ENCODE results near the gene MAST2.
"Not testable (repeated sequence)": the region's sequence is repeated elsewhere in the genome, so short reads cannot be mapped to it uniquely, and the experiment has no call there.

Gene MAST2

DNA sequence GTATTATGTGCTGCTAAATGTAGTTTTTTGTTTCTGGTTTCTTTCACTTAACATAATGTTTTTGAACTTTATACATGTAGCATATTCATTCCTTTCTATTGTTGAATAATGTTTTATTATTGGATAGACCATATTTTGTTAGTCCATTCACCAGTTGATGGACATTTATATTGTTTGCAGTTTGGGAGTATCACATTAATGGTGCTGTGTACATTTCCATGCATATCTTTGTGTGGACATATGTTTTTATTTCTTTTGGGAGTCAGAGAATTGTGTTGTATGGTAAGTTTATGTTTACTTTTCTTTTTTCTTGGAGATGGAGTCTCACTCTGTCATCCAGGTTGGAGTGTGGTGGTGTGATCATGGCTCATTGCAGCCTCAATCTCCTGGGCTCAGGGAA lies 134.6 kb downstream of the MAST2 start:
- no peak for DNase-seq (ENCODE audit: low spot score)

DNA sequence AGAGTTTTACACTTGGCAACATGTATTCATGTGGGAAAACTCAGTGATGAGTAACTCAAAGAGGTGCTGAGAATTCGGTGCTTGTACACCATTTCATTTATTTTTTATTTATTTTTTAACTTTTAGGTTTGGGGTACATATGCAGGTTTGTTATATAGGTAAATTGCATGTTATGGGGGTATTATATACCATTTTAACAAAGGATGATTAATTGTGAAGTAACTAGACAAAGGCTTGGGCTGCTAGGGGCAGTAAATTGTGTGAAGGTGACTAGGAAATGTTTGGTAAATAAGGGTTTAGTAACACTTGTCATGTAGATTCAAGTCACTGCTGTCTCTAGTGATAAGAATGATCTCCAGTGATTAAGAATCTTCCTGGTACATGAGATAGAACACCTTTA lies 139.0 kb downstream of the MAST2 start:
- DNase-seq (ENCODE audit: low spot score) = no peak

DNA sequence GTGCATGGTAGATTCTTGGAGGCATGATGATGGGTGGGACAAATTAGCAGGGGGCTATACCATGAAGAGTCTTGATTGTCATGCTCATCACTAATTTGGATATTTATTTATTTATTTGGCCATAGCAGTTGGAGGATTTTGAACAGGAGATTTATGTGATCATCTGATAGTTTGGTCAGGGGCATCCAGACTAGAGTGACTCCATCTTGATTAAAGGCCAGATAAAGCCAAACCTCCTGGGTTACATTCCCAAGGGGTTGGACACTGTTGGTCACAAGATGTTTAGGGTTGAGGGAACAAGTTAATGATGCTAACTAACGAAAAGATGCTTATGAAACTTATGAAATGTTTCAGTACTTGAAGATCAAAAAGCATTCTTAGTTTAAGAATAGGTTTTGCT lies 139.8 kb downstream of the MAST2 start:
- DNase-seq (ENCODE audit: low spot score) = no peak

DNA sequence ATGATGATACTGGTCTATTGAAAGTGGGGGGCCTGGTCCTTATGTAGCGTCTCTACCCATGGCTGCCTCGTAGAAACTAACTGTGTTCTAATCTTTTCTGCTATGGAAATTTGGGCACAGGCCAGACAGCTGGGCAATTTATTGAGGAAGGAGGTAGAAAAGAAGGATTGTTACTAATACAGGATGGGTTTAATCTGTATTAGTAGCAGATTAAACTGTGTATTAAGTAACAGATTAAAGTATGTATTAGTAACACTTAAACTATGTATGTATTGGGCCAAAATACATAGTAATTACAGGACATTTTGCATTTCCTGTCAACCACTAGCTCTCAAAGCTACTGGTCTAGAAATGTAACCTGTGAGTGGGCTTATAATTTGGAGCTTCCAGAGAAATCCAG lies 142.0 kb downstream of the MAST2 start:
- no peak for DNase-seq (ENCODE audit: low spot score)

DNA sequence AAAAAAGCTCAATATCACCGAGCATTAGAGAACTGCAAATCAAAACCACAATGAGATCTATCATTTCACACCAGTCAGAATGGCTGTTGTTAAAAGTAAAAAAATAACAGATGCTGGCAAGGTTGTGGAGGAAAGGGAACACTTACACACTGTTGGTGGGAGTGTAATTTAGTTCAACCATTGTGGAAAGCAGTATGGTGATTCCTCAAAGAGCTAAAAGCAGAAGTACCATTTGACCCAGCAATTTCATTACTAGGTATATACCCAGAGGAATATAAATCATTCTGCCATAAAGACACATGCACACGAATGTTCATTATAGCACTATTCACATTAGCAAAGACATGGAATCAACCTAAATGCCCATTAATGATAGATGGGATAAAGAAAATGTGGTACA lies 146.1 kb downstream of the MAST2 start:
- DNase-seq (ENCODE audit: low spot score) = not testable (repeated sequence)

DNA sequence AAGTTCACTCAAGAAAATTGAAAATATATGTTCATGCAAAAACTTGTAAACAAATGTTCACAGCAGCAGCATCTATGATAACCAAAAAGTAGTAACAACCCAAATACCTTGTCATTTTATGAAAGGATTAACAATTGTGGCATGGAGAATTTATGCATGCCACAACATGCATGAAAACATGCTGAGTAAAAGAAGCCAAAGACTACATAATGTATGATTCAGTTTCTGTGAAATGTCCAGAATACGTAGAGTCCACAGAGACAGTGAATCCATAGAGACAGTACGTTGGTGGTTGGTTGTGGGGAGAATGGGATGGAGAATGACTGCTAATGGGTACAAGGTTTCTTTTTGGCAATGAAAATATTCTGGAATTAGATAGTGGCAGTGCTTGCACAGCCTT lies 148.7 kb downstream of the MAST2 start:
- DNase-seq (ENCODE audit: low spot score) = no peak

DNA sequence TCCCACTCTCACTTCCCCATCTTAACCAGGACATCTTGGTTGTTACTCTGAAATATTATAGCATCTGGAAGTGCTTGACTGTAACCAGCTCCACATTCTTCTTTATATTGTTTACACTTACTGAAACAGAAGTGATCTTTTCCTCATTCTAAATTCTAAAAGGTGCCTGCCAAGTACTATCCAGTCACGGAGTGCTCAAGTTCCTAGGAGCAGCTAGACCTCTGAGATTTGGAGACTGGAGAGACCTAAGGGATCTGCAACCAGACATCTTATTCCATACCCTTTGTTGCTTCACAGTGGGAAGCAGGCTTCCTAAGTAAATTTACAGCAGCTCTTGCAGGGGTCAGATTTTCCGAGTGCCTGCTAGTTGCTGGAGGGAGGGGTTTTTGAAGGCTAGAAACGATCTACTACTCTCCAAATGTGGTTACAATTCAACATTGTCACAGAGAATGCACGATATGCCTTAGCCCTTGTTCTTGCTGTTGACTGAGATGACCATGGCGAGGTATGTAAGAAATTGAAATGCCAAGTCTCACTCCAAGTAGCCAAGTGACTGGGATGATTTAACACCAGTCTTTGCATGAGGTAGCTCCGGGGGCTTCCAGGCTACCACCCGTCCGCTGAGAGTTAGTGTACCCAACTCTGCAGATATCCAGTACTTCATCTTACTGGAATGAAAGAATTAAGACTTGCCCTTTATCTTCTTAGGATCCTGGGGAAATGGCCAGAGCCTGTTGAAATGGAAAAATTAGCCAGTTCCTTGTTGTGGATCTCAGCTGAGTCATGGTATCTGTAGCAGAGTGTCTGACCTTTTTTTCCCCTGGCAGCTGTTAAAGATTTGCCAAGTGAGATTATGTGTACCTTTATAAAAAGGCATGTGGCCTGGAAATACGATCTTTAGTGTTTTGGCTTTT lies 150.8 kb downstream of the MAST2 start:
- DNase-seq (ENCODE audit: low spot score) = peak; percentile 13

DNA sequence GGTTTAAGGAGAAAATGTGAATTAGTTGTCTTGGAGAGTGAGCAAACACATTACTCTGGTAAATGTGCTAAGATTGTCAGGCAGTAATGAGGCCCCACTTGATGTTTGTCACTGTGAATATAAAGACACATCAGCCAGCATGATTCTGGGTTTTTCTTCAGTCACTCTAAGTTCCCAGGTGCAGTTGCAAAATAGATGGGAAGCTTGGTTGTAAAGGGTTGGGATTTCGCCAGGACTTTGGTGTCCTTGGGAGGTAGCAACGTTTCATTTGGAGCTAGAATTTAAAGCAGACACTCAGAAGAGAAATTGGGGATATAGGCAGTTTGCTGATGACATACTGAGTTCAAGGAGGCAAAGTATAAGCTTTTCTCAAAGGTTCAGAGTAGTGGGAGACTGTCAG lies 154.3 kb downstream of the MAST2 start:
- DNase-seq (ENCODE audit: low spot score) = no peak

DNA sequence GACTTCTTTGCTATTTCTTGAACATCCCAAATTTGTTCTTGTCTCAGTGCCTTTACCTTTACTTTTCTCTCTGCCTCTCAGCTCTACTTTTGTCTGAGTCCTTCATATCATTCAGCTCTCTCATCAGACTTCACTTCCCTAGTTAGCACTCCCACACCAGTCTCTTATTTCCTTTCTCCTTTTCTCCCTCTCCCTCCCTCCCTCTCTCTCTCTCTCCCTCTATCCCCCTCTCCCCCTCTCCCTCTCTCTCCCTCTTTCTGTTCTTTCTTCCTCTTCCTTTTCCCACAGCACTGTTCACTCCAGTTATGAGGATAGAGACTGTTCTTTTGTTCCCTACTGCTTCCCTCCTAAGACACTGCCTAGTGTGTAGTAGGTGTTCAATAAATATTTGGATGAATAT lies 154.9 kb downstream of the MAST2 start:
- DNase-seq (ENCODE audit: low spot score) = no peak

DNA sequence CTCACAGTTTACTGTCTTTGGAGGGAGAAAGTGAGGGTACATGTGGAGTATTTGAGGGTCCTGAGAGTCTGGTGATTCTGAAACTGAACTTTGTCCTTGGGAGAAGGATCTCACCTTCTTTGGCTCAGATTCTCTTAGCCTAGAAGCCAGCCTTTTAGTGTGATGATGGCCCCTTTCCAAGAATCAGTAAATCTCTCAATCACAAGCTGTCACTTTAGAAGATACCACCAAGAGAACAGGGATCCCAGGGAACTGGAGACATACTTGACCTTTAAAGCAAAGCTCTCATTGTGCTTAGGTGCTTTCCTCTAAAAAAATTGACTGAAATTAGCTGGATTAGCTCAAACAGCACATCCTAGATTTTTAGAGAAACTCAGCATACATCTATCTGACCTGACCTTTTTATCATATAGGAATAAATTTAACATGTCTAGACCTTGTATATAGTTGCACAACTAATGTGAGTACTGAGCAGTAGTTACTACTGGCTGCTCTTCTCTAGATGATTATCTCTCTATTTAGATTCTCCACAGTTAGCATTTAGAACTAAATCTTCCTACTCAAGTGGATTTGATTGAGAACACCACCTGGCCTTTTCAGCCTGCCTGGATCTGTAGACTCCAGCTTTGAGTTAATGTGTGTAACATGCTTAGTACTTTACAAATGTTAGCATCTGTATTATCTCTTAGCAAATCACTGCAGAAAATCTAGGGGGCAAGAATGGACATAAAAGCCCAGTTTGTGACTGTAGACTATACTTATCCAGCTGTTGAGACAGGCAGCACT lies 157.7 kb downstream of the MAST2 start:
- DNase-seq (ENCODE audit: low spot score) = no peak

DNA sequence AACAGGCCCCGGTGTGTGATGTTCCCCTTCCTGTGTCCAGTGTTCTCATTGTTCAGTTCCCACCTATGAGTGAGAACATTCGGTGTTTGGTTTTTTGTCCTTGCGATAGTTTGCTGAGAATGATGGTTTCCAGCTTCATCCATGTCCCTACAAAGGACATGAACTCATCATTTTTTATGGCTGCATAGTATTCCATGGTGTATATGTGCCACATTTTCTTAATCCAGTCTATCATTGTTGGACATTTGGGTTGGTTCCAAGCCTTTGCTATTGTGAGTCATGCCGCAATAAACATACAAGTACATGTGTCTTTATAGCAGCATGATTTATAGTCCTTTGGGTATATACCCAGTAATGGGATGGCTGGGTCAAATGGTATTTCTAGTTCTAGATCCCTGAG lies 158.5 kb downstream of the MAST2 start:
- not testable (repeated sequence) for DNase-seq (ENCODE audit: low spot score)

DNA sequence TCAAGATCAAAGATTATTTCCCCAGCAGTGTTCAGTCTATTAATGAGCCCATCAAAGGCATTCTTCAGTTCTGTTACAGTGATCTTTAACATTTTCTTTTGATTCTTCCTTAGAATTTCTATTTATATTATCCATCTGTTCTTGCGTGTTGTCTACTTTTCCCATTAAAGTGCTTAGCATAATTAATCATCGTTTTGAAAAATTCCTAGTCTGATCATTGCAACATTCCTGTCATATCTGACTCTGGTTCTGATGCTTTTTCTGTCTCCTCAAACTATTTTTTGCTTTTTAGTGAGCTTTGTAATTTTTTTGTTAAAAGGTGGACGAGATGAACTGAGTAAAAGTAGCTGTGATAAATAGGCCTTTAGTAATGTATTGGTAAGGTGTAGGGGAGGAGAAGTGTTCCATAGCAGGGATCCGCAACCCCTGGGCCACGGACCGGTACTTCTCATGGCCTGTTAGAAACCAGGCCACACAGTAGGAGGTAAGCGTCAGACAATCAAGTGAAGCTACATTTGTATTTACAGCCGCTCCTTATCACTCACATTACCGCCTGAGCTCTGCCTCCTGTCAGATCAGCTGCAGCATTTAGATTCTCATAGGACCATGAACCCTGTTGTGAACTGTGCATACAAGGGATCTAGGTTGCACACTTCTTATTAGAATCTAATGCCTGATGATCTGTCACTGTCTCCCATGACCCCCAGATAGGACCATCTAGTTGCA lies 165.7 kb downstream of the MAST2 start:
- DNase-seq (ENCODE audit: low spot score) = no peak

DNA sequence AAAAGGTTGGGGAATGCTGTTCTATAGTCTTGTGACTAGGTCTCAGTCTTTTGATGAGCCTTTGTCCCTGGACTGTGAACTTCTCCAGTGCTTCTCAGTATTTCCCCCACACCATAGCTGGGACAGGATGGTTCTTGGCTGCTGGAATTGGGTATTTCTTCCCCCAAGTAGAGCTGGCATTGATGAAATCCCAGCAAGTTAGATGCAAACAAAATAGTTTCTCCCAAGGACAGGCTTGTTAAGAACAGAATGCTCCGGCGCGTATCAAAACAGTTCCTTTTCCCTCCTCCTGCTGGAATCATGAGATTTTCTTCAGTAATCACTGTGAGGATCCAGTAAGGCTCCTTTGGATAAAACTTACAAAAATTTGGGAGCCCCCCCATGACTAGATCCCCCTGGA lies 166.5 kb downstream of the MAST2 start:
- no peak for DNase-seq (ENCODE audit: low spot score)

DNA sequence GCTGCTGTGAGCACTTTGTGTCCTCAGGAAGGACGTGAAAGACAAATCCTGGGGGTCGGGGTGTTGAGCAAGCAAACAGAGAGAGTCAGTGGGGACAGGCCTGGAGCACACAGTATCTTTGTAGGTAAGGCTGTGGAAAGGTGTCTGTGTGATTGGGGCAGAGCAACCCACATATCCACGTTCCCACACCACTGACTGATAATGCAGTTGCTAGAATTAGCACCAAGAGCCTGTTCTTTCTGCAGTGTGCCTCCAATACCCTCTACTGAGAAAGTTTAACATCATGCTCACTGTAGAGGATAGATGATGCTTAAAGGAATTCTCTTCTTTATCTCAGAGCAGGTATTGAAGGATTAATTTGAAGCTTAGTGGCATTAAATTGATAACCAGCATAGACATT lies 167.9 kb downstream of the MAST2 start:
- DNase-seq (ENCODE audit: low spot score) = no peak

DNA sequence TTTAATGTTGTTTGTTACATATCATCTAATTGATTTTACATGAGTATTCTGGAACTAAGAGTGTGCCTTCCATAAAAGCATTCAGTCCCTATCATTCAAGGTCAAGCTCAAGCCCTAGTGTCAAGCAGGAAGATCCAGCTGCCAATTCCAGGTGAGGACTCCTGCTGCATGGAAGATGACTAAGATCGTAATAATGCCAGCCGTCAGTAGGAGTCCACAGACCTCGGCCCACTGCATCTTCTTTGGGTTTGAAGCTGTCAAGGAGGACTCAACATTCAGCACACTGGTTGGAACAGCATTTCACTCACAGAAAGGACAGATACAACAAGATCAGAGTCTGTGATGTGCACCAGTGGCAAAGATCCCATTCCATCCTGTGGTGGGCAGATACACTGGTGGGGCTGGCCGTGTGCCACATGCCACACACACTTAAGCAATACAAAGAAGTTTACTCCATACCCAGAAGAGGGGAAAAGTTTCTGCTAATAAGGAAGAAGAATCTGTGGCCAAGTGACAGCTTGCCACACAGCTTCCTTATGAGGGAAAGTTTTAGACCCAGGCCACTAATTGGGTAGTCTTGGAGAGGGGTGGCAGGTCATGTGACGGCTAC lies 168.6 kb downstream of the MAST2 start:
- no peak for DNase-seq (ENCODE audit: low spot score)

DNA sequence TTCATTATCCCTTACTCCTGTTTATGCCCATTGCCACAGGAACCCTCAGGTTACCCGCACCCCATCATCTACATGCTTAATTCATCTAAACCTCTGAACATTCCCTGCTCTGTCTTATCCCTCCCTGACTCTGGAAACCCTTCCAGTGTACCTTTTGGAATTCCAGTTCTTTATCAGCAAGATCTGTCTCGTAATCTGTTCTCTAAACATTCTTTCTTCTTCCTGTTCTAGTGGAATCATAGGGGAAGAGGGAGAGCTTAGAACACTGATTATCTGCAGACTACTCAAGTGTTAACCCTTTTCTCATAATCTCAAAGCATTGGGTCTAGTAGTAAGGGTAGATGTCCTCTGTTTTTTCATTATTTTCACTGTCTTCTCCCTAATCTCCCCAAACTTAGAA lies 169.2 kb downstream of the MAST2 start:
- DNase-seq (ENCODE audit: low spot score) = no peak

DNA sequence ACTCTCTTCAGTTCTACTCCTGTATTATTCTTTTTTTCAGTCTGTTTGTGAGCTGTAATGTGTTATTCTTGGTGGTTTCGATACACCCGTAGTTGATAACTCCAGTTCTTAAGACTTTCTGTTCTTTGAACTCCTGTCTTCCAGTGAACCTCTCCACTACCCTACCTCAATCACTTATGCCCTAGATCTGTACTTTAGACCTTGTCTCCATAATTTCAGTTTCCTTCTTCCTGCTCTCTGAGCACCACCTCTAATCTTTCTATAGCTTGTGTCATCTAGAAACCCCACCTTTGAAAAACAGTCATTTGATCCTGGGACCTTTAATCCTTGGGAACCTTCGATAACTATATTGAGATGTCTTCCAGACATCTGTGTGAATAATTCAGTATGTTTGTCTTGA lies 169.7 kb downstream of the MAST2 start:
- DNase-seq (ENCODE audit: low spot score) = no peak

DNA sequence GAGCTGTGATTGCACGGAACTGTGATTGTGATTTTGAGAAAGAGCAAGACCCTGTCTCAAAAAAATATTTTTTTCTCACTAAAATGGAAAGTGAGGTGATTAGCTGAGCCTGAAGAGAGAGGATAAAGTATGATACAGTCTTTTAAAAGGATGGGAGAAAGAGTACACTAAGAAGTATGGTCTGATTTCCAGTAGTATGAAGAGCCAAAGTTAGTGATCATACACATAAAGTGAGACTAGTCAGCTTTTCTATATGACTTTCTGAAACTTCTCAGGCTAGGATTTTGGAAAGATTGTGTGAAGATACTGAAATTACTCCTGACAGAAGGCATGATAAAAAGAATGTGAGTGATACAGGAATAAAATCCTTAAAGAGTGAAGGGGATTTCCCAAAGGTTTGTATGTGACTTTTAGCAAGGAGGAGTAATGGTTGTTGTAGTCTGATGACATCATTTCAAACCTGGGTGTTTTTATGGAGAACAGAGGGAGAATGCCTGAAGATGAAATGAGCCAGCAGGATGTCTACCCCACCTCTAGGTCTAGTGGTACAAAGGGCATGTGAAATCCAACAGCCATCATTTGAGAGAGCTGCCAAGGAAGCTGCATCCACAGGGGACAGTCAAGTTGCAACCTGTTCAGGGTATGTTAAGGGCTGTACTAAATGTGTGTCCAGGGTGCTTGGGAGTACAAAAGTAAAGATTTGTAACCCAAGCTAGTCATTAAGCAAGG lies 171.3 kb downstream of the MAST2 start:
- peak; percentile 17 for DNase-seq (ENCODE audit: low spot score)

DNA sequence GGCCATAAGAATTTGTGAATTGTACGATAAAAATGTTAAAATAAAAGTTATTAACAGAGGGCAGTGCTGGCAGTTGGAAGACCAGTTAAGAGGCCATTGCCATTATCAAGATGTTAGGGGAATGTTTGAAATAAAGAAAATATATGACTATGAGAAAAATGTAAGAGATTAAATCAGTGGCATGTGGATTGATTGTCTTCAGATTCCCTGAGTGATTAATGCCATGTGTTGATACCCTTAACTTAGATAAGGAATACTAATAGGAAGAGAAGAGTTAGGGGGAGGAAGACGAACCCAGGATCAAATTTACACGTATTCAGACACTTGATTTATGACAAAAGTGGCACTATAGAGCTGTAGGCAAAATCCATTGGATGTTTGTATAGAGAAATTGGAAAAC lies 173.2 kb downstream of the MAST2 start:
- DNase-seq (ENCODE audit: low spot score) = no peak

DNA sequence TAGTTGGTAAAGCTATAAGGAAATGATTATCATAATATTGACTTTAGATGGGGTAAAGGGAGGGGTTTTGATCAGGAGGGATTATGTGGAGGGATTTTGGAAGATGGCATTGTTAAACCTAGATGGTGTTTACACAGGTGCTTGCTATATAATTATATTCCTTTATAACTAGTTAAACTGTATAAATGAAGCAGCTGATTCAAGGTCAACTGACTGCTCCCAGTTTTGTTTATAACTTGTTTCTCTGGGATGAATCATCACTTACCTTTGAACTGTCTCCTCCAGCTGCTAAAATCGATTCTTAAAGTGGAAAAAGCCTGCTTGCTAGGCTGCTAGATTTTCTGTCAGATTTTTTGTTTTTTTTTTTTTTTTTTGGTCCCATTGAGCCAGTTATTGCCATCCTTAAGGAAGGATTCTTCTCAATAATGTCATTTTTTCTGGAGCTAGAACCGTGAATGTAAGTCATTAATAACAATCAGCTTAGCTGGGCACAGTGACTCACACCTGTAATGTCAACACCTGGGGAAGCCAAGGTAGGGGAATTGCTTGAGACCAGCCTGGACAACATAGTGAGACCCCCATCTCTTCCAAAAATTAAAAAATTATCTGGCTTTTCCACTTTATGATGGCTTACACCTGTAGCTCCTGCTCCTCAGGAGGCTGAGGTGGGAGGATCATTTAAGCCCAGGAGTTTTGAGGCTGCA lies 175.8 kb downstream of the MAST2 start:
- no peak for DNase-seq (ENCODE audit: low spot score)

DNA sequence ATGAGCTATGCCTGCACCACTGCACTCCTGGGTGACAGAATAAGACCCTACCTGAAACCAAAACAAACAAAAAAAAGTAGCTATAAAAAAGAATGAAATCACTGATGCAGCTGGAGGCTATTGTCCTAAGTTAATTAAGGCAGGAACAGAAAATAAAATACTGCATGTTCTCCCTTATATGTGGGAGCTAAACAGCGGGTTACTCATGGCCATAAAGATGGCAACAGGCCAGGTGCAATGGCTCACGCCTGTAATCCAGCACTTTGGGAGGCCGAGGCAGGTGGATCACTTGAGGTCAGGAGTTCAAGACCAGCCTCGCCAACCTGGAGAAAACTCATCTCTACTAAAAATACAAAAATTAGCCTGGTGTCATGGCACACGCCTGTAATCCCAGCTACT lies 176.4 kb downstream of the MAST2 start:
- DNase-seq (ENCODE audit: low spot score) = no peak

Measured in HuH-7 (cell line).